ENCODE results near the gene CDC42SE1. TPM values are rescaled to one million over a fixed set of nuclear protein-coding genes. Genes with fewer than 3 reads are reported as not detected.

CDC42SE1 gene
- total RNA-seq, 2 donors from 2014 or later: 36.5 to 55.3 TPM

- peak; percentile 37 for DNase-seq
- peak; percentile 1 to 5 for ATAC-seq
Measured at GRCh38 chr1:151058692-151059091, 730 bp downstream of the CDC42SE1 start.

GRCh38 chr1:151056149-151056548 lies 3.3 kb downstream of the CDC42SE1 start:
- DNase-seq (no peak), ATAC-seq (no peak)
- intact Hi-C loops (cut with DNase I): loop anchor here in 1 of 2 donors (10.0 kb wide), 1 partner anchor 51 kb away; the partner anchor contains the start of genes MINDY1 and PRUNE1

More at GRCh38 chr1:151058692-151059091, 730 bp downstream of the CDC42SE1 start:
- intact Hi-C loops (cut with DNase I): loop anchor here in 1 of 2 donors (10.0 kb wide), 1 partner anchor 54 kb away; the partner anchor contains the start of genes MINDY1 and PRUNE1

DNA sequence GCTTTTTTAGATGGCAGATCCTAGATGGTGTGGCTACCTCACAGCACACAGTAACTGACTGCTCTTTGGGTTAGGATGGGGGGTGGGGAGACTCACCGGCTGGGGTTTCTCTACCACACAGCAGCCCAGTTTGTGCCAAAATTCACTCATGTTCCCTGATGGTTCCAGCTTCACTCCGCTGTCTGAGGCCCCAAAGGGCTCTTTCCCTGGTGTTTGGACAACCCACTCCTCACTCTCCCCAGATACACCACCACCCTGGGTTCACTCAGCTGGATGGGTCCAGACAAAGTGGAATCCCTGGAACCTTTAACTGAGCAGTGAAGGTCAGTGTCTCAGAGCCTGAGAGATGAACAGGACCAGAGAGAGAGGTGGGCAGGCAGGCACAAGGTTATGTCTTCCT lies 3.8 kb downstream of the CDC42SE1 start:
- DNase-seq (no peak), ATAC-seq (no peak)
- intact Hi-C loops (cut with DNase I): loop anchor here in 1 of 2 donors (10.0 kb wide), 1 partner anchor 51 kb away; the partner anchor contains the start of genes MINDY1 and PRUNE1

DNA sequence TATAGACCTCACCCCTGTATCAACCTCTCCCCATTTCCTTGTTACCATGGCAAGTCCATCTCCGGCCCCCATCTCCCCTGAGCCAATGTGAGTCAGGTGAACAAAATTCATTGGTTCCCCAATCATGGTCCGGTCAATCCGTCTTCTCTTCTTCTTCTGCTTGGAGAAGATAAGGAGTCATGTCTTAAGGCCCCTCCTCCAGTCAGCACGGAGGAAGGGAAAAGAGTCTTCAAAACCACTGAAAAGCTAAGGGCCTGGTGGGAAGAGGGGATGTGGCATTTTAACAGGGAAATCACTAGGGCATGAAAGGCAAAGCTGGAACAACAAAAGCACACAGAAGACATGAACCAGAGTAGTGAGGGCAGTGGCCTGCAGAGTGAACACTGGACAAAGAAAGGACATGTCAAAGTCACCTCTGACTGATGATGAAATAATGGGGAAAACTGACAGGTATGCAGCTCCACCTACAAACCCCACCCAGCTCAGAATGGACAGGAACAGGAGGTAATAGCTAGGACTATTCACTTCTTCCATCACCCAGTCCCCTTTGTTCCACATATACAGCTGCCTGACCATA lies 4.4 kb downstream of the CDC42SE1 start:
- DNase-seq (no peak), ATAC-seq (no peak)
- intact Hi-C loops (cut with DNase I): loop anchor here in 1 of 2 donors (10.0 kb wide), 1 partner anchor 50 kb away; the partner anchor contains the start of genes MINDY1 and PRUNE1

DNA sequence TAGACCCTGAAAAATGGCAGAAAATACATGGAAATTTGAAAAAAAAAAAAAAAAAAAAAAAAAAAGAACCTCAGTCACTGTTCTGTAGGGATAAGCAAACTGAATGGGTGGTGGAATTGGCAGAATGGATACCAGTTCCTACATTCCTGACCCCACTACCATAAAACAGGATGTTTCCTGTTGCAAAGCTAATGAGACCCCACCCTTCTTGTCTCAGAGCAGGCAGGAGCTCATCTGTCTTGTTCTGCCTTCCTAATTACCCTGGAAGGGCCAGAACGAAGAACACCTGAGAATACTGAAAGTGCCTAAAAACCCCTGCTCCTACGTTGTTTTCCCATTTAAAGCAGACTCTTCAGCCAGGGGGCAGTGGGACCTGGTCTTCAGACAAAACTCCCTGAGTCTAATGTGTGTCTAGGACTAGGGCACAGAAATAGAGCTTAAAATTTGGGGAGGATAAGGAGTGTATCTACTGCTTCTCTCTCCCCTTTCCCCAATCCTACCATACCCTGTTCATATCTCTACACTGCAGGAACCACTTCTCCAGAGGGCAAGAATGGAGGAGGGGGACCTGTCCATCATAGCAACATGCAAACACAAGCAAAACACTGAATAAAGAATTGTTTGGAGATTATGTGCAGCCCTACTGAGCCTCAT lies 7.9 kb downstream of the CDC42SE1 start:
- ATAC-seq: no peak
- intact Hi-C loops (cut with DNase I): loop anchor here in 1 of 2 donors (10.0 kb wide), 1 partner anchor 47 kb away; the partner anchor contains the start of genes MINDY1 and PRUNE1
- no peak for DNase-seq

GRCh38 chr1:151050051-151050688 lies 9.3 kb downstream of the CDC42SE1 start:
- ATAC-seq (no peak), DNase-seq (no peak)
- intact Hi-C loops (cut with DNase I): loop anchor here in 1 of 2 donors (10.0 kb wide), 1 partner anchor 45 kb away; the partner anchor contains the start of genes MINDY1 and PRUNE1

DNA sequence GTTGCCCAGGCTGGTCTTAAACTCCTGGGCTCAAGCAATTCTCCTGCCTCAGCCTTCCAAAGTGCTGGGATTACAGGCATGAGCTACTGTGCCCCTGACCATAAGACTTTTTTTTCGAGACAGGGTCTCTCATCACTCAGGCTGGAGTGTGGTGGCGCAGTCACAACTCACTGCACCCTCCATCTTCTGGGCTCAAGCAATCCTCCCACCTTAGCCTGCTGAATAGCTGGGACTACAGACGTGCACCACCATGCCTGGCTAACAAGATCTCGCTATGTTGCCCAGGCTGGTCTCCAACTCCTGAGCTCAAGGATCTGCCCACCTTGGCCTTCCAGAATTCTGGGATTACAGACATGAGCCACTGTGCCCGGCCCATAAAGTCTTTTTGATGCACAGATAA lies 10.0 kb downstream of the CDC42SE1 start:
- intact Hi-C loops (cut with DNase I): no loop called here
- no peak for DNase-seq
- peak in 1 of 2 donors; percentile 1 for ATAC-seq

GRCh38 chr1:151048645-151049032 lies 10.8 kb downstream of the CDC42SE1 start:
- intact Hi-C loops (cut with DNase I): no loop called here
- DNase-seq: no peak
- no peak for ATAC-seq

- ATAC-seq: peak; percentile 81 to 86
- peak; percentile 84 for DNase-seq
- intact Hi-C loops (cut with DNase I): no loop called here
Measured at GRCh38 chr1:151047925-151048644, 11.3 kb downstream of the CDC42SE1 start.

- intact Hi-C loops (cut with DNase I): no loop called here
Measured at GRCh38 chr1:151047591-151047924, 11.9 kb downstream of the CDC42SE1 start, which contains the start of gene C1orf56. TSS of gene C1orf56 (plus strand) at chr1:151047751. CDS start at chr1:151047848, 97 bp downstream.

DNA sequence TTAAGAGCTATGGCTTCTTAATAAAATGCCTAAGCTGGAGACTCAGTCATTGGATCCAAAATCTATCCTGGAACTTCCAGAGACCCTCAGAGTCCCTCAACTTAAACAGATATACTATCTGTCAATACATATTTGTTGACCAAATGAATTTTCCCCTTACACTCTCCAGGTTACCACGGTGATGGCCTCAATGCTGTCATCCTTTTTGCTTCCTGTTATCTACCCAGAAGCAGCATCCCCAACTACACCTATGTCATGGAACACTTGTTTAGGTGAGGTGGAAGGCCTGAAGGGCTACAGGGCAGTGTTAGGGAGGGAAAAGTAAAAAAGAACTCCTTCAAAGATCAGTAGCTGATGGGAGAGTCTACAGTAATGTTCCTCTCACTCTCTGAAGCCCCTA lies 16.3 kb downstream of the CDC42SE1 start:
- ATAC-seq: no peak
- DNase-seq: no peak
- intact Hi-C loops (cut with DNase I): no loop called here

More at GRCh38 chr1:151047591-151047924, 11.9 kb downstream of the CDC42SE1 start, which contains the start of gene C1orf56:
- peak; percentile 74 for DNase-seq
- peak; percentile 85 to 90 for ATAC-seq

DNA sequence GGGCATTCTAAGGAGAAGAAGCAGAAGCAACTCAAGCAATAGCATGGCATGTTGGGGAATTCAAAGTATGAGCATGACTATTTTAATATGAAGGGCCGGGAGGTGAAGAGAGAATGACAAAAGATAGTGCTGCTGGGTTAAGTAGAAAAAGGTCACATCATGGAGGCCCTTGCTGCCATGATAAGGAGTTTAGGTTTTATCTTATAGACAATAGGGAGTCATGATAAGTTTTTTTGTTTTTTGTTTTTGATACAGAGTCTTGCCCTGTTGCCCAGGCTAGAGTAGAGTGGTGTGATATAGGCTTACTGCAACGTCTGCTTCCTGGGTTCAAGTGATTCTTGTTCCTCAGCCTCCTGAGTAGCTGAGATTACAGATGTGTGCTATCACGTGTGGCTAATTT lies 19.9 kb downstream of the CDC42SE1 start:
- intact Hi-C loops (cut with DNase I): no loop called here
- ATAC-seq: no peak
- DNase-seq: no peak

GRCh38 chr1:151037032-151037431 lies 22.4 kb downstream of the CDC42SE1 start:
- no peak for DNase-seq
- no peak for ATAC-seq
- intact Hi-C loops (cut with DNase I): no loop called here

DNA sequence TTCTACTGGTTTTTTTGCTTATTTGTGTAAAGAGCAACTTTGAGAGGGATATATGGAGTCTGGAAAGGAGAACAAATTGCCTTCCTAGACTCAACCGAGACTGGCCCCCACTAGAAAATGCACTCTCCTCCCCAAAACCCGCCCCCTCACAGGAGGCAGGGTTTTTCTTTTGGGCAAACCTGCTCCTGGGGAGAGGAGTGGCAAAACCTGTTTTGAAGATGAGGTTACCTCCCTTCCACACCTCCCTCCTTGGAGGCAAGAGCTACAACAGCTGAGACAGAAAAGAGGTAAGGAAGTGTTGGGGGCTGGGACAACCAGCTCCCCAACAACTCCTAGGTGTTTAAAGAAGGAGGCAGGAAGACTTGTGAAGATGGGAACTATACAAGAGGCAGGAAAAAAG lies 23.1 kb downstream of the CDC42SE1 start, which contains the start of gene BNIPL:
Gene BNIPL (plus strand): TSS at position 231 of the 400 bp plus-strand sequence. CDS start 140 bp downstream, at position 371.
- intact Hi-C loops (cut with DNase I): no loop called here
- DNase-seq: no peak
- ATAC-seq: no peak

DNA sequence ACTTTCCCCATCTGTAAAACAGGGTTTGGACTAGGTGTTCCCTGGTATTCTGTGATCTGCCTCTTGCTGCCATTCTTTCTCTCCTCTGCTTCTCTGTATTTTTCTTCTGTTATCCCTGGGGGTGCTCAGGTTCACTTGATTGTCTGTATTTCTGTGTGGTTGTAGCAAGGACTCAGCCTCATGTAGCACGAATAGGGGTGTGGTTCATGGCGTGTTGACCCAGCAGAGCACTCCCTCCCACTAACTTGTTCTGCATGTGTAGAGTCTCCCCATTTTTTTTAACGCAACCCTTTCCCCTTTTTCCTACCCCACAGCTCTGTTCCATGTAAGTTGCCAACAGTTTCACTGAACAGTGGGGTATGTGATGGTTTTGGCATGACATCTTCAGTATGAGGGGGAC lies 24.3 kb downstream of the CDC42SE1 start:
- ATAC-seq (peak in 1 of 2 donors; percentile 22), DNase-seq (no peak)
- intact Hi-C loops (cut with DNase I): no loop called here

- intact Hi-C loops (cut with DNase I): no loop called here
- ATAC-seq: no peak
- no peak for DNase-seq
Measured at GRCh38 chr1:151032164-151032563, 27.3 kb downstream of the CDC42SE1 start.

GRCh38 chr1:151026460-151026859 lies 33.0 kb downstream of the CDC42SE1 start:
- ATAC-seq (no peak), DNase-seq (no peak)
- intact Hi-C loops (cut with DNase I): loop anchor here in 1 of 2 donors (5.0 kb wide), 1 partner anchor 131 kb away; the partner anchor contains the start of gene TNFAIP8L2

DNA sequence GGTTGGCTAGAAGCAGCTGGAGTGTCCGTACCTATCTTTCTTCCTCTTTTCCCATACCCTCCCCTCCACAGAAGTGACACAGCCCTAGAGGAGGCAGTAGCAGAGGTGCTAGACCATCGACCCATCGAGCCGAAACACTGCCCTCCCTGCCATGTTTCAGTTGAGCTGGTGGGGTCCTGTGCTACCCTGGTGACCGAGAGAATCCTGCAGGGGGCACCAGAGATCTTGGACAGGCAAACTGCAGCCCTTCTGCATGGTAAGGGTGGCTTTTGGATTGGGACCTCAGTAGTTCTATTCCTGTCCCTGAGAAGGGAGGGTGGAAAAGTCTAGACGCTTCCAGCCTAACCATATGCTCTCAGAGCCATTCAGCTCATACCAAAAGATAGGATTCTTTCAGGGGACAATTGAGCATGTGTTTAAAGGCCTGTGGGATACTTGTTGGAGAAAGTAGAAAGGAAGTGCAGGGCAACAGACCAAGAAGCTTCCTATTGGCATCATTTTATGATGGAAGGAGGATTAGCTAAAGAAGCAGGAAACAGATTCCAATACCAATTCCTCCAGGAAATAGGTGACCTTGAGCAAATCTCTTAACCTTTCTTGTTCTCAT lies 34.8 kb downstream of the CDC42SE1 start:
- ATAC-seq: peak; percentile 91 to 93
- peak; percentile 88 for DNase-seq
- intact Hi-C loops (cut with DNase I): loop anchor here in 1 of 2 donors (2.0 to 5.0 kb wide), 2 partner anchors 46 to 133 kb away; partner anchors contain the start of genes GABPB2 and TNFAIP8L2

Measured in left cardiac atrium (tissue), 4 donors.